ENCODE data around the gene NT5C1B.

- TF ChIP-seq, protein P1, sequence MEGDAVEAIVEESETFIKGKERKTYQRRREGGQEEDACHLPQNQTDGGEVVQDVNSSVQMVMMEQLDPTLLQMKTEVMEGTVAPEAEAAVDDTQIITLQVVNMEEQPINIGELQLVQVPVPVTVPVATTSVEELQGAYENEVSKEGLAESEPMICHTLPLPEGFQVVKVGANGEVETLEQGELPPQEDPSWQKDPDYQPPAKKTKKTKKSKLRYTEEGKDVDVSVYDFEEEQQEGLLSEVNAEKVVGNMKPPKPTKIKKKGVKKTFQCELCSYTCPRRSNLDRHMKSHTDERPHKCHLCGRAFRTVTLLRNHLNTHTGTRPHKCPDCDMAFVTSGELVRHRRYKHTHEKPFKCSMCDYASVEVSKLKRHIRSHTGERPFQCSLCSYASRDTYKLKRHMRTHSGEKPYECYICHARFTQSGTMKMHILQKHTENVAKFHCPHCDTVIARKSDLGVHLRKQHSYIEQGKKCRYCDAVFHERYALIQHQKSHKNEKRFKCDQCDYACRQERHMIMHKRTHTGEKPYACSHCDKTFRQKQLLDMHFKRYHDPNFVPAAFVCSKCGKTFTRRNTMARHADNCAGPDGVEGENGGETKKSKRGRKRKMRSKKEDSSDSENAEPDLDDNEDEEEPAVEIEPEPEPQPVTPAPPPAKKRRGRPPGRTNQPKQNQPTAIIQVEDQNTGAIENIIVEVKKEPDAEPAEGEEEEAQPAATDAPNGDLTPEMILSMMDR (conservative IDR thresholded peaks at IDR 0.05 in 1 of 2, IDR thresholded peaks at IDR 0.05 in 1 of 2; ENCODE audit: extremely low read depth in 1 of 2, insufficient read depth in 1 of 2, low read depth in 1 of 2, low read length in 2 of 2) = no peak
- no peak for TF ChIP-seq EZH2 (IDR thresholded peaks at IDR 0.05; ENCODE audit: borderline replicate concordance, low read length)
These were observed 30.9 kb downstream of the NT5C1B start for GRCh38 chr2:18558458-18558857.

Measured in mammary epithelial cell (primary cell).